DND-41 (cell line): ENCODE data around the gene MBOAT1.

Source experiments
- ATAC-seq: fragments of 200-7000 bp; cut with Tn5 transposase; 3 replicates; pipeline ENCODE4 v1.9.1; 2021; ENCODE audit warnings: low read depth; ENCODE audit not compliant: insufficient read depth
- DNase-seq: peaks from one replicate; pipeline ENCODE4 v3.0.0-alpha.2; 2020
- H2AFZ ChIP-seq: 2 replicates; pipeline ENCODE4 v1.6.0; 2012; ENCODE audit warnings: low read depth, low read length
- H3K27ac ChIP-seq: 2 replicates; pipeline ENCODE4 v1.5.1; 2012; ENCODE audit warnings: low read length, inconsistent platforms
- H3K27me3 ChIP-seq: fragments of 200-600 bp; sonication (generic); 2 replicates; pipeline ENCODE4 v1.6.0; 2012; ENCODE audit warnings: low read length, mild to moderate bottlenecking, inconsistent platforms; ENCODE audit not compliant: insufficient read depth, poor library complexity
- H3K36me3 ChIP-seq: 2 replicates; pipeline ENCODE4 v1.5.1; 2012; ENCODE audit warnings: low read length, inconsistent platforms; ENCODE audit not compliant: insufficient read depth
- H3K4me1 ChIP-seq: 2 replicates; pipeline ENCODE4 v1.5.1; 2012; ENCODE audit warnings: mild to moderate bottlenecking, low read length; ENCODE audit not compliant: insufficient read depth
- H3K4me2 ChIP-seq: 2 replicates; pipeline ENCODE4 v1.6.0; 2012; ENCODE audit warnings: mild to moderate bottlenecking, moderate library complexity, low read length, inconsistent platforms; ENCODE audit not compliant: insufficient read depth
- H3K4me3 ChIP-seq, 2 experiments: fragments of 200-600 bp in 1 of 2; shearing (Covaris generic) in 1 of 2; 2 replicates each; pipeline ENCODE4 v1.5.1; 2012 to 2016; ENCODE audit warnings: inconsistent platforms in 2 of 2, low read length in 2 of 2, mild to moderate bottlenecking in 2 of 2, low read depth in 1 of 2, moderate library complexity in 1 of 2
- H3K79me2 ChIP-seq: 2 replicates; pipeline ENCODE4 v1.6.0; 2012; ENCODE audit warnings: low read length, inconsistent platforms; ENCODE audit not compliant: insufficient read depth
- H3K9ac ChIP-seq: 2 replicates; pipeline ENCODE4 v1.6.0; 2012; ENCODE audit warnings: low read depth, mild to moderate bottlenecking, inconsistent platforms, low read length, moderate library complexity
- H3K9me3 ChIP-seq: 2 replicates; pipeline ENCODE4 v1.5.1; 2012; ENCODE audit warnings: low read length, moderate library complexity, mild to moderate bottlenecking, inconsistent platforms; ENCODE audit not compliant: insufficient read depth, severe bottlenecking
- H4K20me1 ChIP-seq: 2 replicates; pipeline ENCODE4 v1.6.0; 2012; ENCODE audit warnings: low read length; ENCODE audit not compliant: insufficient read depth
- EZH2 ChIP-seq: IDR thresholded peaks from 3 replicates; pipeline ENCODE4 v1.6.1; 2012; ENCODE audit warnings: borderline replicate concordance, low read depth, mild to moderate bottlenecking, moderate library complexity, low read length, inconsistent platforms; ENCODE audit not compliant: severe bottlenecking
- TF ChIP-seq, protein P1 (sequence below): IDR thresholded peaks from 2 replicates; pipeline ENCODE4 v1.5.1; 2012; ENCODE audit warnings: borderline replicate concordance, low read length, moderate library complexity, mild to moderate bottlenecking; ENCODE audit not compliant: poor library complexity, severe bottlenecking; ENCODE audit errors: extremely low read depth

The MBOAT1 gene

DNA sequence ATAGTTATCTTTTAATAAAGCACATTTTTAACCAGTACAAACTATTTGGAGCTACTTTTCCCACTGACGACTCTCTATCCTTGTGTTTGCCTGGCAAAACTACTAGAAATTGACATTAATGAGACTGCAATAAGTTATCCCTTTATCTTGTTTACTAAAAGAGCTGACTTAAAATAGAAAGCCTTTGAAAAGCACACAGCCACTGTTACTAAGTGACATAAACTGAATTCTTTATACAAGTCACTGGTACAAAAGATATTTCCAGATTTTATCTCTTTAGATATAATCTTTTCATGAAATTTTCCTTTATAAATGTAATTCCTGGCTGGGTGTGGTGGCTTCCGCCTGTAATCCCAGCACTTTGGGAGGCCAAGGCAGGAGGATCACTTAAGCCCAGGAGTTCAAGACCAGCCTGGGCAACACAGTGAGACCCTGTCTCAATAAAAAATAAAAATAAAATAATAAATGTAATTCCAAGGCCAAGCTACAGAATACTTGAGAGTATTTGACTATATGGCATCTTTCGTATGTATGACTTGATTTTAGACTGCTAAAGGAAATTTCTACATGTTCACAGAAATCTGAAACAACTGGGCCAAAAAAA is 9.5 kb downstream of the MBOAT1 start:
- H3K4me2 ChIP-seq, result peak overlapping the region; percentile 42

DNA sequence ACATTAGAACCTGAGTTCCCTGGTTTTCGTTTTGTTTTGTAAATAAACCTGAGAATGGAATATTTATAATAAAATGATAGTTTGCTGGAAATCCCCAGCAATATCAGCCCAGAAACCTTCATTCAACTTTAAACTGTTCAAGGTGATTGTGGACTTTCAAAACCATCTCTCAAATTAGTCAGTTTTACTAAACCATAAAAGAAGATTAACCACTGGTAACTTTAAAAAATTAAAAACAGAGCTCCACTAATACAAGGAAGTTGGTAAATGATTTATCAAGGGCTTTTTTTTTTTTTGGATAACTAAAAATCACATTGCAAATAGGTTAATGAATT is 10.0 kb downstream of the MBOAT1 start:
- H3K27ac ChIP-seq, result peak overlapping the region; percentile 71
- DNase-seq (no peak), ATAC-seq (no peak)
- H3K79me2 ChIP-seq, result peaks cover 87% of the 10 kb centered on the region
- H3K36me3 ChIP-seq, result peaks cover 16% of the 10 kb centered on the region; the same call in 1 of the 2 replicates
- H3K4me2 ChIP-seq, result peak overlapping the region; percentile 42
- H3K9me3 ChIP-seq, result no peaks in the 10 kb centered on the region
- no peaks in the 10 kb centered on the region for H4K20me1 ChIP-seq
- H3K27me3 ChIP-seq, result no peaks in the 10 kb centered on the region
- TF ChIP-seq, protein P1, sequence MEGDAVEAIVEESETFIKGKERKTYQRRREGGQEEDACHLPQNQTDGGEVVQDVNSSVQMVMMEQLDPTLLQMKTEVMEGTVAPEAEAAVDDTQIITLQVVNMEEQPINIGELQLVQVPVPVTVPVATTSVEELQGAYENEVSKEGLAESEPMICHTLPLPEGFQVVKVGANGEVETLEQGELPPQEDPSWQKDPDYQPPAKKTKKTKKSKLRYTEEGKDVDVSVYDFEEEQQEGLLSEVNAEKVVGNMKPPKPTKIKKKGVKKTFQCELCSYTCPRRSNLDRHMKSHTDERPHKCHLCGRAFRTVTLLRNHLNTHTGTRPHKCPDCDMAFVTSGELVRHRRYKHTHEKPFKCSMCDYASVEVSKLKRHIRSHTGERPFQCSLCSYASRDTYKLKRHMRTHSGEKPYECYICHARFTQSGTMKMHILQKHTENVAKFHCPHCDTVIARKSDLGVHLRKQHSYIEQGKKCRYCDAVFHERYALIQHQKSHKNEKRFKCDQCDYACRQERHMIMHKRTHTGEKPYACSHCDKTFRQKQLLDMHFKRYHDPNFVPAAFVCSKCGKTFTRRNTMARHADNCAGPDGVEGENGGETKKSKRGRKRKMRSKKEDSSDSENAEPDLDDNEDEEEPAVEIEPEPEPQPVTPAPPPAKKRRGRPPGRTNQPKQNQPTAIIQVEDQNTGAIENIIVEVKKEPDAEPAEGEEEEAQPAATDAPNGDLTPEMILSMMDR, result no peak
- H3K4me3 ChIP-seq, result no peak overlapping the region
- H2AFZ ChIP-seq, result no peak overlapping the region
- H3K9ac ChIP-seq, result peak overlapping the region; percentile 31
- peaks cover 67% of the 10 kb centered on the region for H3K4me1 ChIP-seq

More for the DNA sequence above, 9.5 kb downstream of the MBOAT1 start:
- H3K27me3 ChIP-seq, result no peaks in the 10 kb centered on the region
- H3K4me1 ChIP-seq, result peaks cover 72% of the 10 kb centered on the region
- H3K4me3 ChIP-seq, result no peak overlapping the region
- H3K9ac ChIP-seq, result peak overlapping the region; percentile 31
- H4K20me1 ChIP-seq, result no peaks in the 10 kb centered on the region
- no peak overlapping the region for H2AFZ ChIP-seq
- no peak for TF ChIP-seq EZH2
- TF ChIP-seq, protein P1, result no peak
- peak overlapping the region; percentile 71 for H3K27ac ChIP-seq
- H3K36me3 ChIP-seq, result peaks cover 16% of the 10 kb centered on the region; the same call in 1 of the 2 replicates
- ATAC-seq (no peak), DNase-seq (no peak)
- no peaks in the 10 kb centered on the region for H3K9me3 ChIP-seq
- H3K79me2 ChIP-seq, result peaks cover 87% of the 10 kb centered on the region

DNA sequence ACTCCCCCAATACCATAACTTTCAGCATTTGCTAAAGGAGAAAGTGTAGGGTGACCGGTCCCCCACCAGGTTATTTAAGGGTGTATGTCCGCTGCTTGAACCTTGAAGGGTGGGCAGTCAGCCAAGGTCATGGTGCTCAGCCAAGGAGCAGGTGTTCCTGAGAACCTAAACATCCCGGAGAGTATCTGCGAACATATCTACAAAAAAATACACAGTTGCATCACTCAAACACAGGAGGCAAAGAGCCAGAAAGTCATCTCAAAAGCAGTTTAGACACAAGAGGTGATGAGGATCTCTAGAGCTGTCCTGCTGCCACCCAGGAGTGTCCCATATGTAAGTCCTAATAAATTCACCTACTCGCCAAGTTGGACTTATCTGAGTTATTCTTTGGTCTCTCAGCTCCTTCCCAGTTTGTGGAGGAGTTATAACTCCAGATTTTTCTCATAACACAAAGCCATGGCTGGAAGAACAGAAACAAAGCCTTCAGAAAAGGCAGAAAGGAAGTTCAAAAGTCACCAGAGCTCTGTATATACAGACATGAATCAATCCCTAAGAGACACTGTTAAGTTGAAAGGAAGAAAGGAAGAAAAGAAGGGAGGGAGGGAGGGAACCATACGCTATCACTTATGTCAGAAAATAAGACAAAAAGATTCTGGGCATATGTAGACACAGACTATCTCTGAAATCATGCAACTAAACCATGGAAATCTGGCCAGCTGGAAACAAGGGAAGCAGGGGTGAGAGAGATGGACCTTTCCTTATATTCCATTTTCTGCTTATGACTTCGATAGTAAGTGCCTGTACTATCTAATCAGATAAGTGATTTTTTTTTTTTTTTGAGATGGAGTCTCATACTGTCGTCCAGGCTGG is 11.3 kb downstream of the MBOAT1 start:
- Histone ChIP-seq H3K27ac (peak overlapping the region; percentile 74), H3K9ac (peak overlapping the region; percentile 31; the same call in 1 of the 2 replicates)

More for the DNA sequence above, 11.3 kb downstream of the MBOAT1 start:
- Histone ChIP-seq H3K79me2 (peaks cover 85% of the 10 kb centered on the region), H3K4me2 (peak overlapping the region; percentile 21; the same call in 1 of the 2 replicates), H3K4me3 (no peak overlapping the region), H3K9me3 (no peaks in the 10 kb centered on the region), H4K20me1 (no peaks in the 10 kb centered on the region), H3K27me3 (no peaks in the 10 kb centered on the region), H3K36me3 (peaks cover 16% of the 10 kb centered on the region; the same call in 1 of the 2 replicates), H3K4me1 (peaks cover 54% of the 10 kb centered on the region), H2AFZ (no peak overlapping the region)
- ATAC-seq (no peak), DNase-seq (no peak)
- TF ChIP-seq, protein P1, result no peak
- TF ChIP-seq EZH2, result no peak
